ENCODE measurements around the gene EID3. TPM values are rescaled to one million over a fixed set of nuclear protein-coding genes. Genes with fewer than 3 reads are reported as not detected.
A peak's percentile ranks its signal among the peaks of the same experiment; 100 is the strongest.

The EID3 gene
- polyA plus RNA-seq, 3 donors = 0.64 to 1.0 (median 0.65) TPM

DNA sequence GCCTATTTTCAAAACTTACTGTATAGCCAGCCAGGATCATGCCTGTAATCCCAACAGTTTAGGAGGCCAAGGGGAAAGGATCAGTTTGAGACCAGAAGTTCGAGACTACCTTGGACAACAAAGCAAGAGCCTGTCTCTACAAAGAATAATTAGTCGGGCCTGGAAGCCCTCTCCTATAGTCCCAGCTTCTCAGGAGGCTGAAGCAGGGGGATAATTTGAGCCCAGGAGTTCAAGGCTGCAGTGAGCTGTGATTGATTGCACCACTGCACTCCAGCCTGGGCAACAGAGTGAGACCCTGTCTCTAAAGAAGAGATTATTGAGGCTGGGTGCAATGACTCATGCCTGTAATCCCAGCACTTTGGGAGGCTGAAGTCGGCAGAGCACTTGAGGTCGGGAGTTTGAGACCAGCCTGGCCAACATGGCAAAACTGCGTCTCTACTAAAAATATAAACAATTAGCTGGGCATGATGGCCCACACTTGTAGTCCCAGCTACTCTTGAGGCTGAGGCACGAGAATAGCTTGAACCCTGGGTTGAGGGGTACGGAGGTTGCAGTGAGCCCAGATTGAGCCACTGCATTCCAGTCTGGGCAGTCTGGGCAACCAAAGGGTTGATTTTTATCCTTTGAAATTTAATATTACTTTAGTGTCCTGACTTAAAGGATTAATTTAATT lies 14.1 kb downstream of the EID3 start:
- H3K27ac Mint-ChIP-seq = peak overlapping the region in 2 of 7 donors; percentile 25 to 64
- H3K4me3 Mint-ChIP-seq = no peak overlapping the region
- WGBS (ENCODE audit: insufficient coverage) = 100% methylated on average over 5 of the region's 7 CpGs
- Histone ChIP-seq H3K79me2 (ENCODE audit: insufficient read depth, low read length) (no peaks in the 10 kb centered on the region), H3K27ac (ENCODE audit: low read depth in 1 of 2, low read length in 2 of 2) (no peak overlapping the region), H2AFZ (ENCODE audit: insufficient read depth, low read depth, low read length, poor library complexity, severe bottlenecking) (no peak overlapping the region), H3K9ac (ENCODE audit: insufficient read depth, low read length, poor library complexity, severe bottlenecking) (no peak overlapping the region), H3K4me3 (replicated peaks in 1 of 3; ENCODE audit: low read depth in 2 of 3, low read length in 3 of 3) (no peak overlapping the region), H3K27me3 (ENCODE audit: control insufficient read depth in 2 of 2, insufficient read depth in 2 of 2, low read length in 2 of 2) (no peaks in the 10 kb centered on the region), H3K36me3 (replicated peaks in 1 of 2; ENCODE audit: control insufficient read depth in 1 of 2, insufficient read depth in 2 of 2, low read length in 2 of 2) (peaks cover 87 to 98% of the 10 kb centered on the region in 2 donors), H3K4me2 (replicated peaks; ENCODE audit: extremely low read depth, low read length, poor library complexity, severe bottlenecking) (no peak overlapping the region), H3K4me1 (ENCODE audit: control insufficient read depth in 1 of 2, insufficient read depth in 2 of 2, low read length in 2 of 2) (peaks cover 5 to 6% of the 10 kb centered on the region in 2 donors), H3K9me3 (replicated peaks in 1 of 2; ENCODE audit: control insufficient read depth in 1 of 2, insufficient read depth in 1 of 2, low read length in 2 of 2) (no peaks in the 10 kb centered on the region), H4K20me1 (ENCODE audit: insufficient read depth, low read length) (peaks cover 22% of the 10 kb centered on the region)
- H3K9me3 Mint-ChIP-seq = no peaks in the 10 kb centered on the region
- H3K36me3 Mint-ChIP-seq = peaks cover 72 to 88% of the 10 kb centered on the region in 2 donors
- TF ChIP-seq, protein P1, sequence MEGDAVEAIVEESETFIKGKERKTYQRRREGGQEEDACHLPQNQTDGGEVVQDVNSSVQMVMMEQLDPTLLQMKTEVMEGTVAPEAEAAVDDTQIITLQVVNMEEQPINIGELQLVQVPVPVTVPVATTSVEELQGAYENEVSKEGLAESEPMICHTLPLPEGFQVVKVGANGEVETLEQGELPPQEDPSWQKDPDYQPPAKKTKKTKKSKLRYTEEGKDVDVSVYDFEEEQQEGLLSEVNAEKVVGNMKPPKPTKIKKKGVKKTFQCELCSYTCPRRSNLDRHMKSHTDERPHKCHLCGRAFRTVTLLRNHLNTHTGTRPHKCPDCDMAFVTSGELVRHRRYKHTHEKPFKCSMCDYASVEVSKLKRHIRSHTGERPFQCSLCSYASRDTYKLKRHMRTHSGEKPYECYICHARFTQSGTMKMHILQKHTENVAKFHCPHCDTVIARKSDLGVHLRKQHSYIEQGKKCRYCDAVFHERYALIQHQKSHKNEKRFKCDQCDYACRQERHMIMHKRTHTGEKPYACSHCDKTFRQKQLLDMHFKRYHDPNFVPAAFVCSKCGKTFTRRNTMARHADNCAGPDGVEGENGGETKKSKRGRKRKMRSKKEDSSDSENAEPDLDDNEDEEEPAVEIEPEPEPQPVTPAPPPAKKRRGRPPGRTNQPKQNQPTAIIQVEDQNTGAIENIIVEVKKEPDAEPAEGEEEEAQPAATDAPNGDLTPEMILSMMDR (IDR thresholded peaks at IDR 0.05) = no peak
- intact Hi-C loops (cut with micrococcal nuclease) = no loop called here
- peaks cover 7% of the 10 kb centered on the region for H3K4me1 Mint-ChIP-seq
- H3K27me3 Mint-ChIP-seq (ENCODE audit: low read depth in 3 of 3) = no peaks in the 10 kb centered on the region
- no peak for DNase-seq

DNA sequence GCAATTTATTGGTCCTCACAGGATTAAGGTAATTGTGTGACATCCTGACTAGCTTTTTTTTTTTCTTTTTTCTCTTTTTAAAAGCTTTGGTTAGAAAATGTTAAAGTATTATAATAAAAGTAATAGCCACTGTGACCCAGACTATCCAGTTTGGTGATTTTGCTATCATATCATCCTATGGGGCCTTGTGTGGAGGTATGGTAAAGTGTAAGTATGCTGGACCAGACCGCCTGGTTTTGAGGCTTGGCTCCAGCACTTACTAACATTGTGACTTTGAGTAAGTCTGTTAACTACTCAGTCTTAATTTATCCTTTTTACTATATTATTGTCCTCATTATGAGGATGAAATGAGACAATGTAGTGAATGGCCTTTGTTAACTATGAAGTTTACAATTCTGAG lies 15.5 kb downstream of the EID3 start:
- Histone ChIP-seq H4K20me1 (ENCODE audit: insufficient read depth, low read length) (peaks cover 22% of the 10 kb centered on the region), H3K27ac (ENCODE audit: low read depth in 1 of 2, low read length in 2 of 2) (no peak overlapping the region), H3K27me3 (ENCODE audit: control insufficient read depth in 2 of 2, insufficient read depth in 2 of 2, low read length in 2 of 2) (no peaks in the 10 kb centered on the region), H3K4me3 (replicated peaks in 1 of 3; ENCODE audit: low read depth in 2 of 3, low read length in 3 of 3) (no peak overlapping the region), H3K4me2 (replicated peaks; ENCODE audit: extremely low read depth, low read length, poor library complexity, severe bottlenecking) (no peak overlapping the region), H3K9me3 (replicated peaks in 1 of 2; ENCODE audit: control insufficient read depth in 1 of 2, insufficient read depth in 1 of 2, low read length in 2 of 2) (no peaks in the 10 kb centered on the region), H3K79me2 (ENCODE audit: insufficient read depth, low read length) (no peaks in the 10 kb centered on the region), H3K9ac (ENCODE audit: insufficient read depth, low read length, poor library complexity, severe bottlenecking) (no peak overlapping the region), H2AFZ (ENCODE audit: insufficient read depth, low read depth, low read length, poor library complexity, severe bottlenecking) (no peak overlapping the region), H3K36me3 (replicated peaks in 1 of 2; ENCODE audit: control insufficient read depth in 1 of 2, insufficient read depth in 2 of 2, low read length in 2 of 2) (peaks cover 80 to 88% of the 10 kb centered on the region in 2 donors), H3K4me1 (ENCODE audit: control insufficient read depth in 1 of 2, insufficient read depth in 2 of 2, low read length in 2 of 2) (peaks cover 2 to 4% of the 10 kb centered on the region in 2 donors)
- WGBS (ENCODE audit: insufficient coverage) = no CpG with 5 or more reads among the region's 1 CpG
- TF ChIP-seq, protein P1 (IDR thresholded peaks at IDR 0.05) = no peak
- H3K36me3 Mint-ChIP-seq = peaks cover 64 to 83% of the 10 kb centered on the region in 2 donors
- H3K4me3 Mint-ChIP-seq = no peak overlapping the region
- intact Hi-C loops (cut with micrococcal nuclease) = no loop called here
- no peaks in the 10 kb centered on the region for H3K9me3 Mint-ChIP-seq
- H3K4me1 Mint-ChIP-seq = peaks cover 2% of the 10 kb centered on the region
- no peaks in the 10 kb centered on the region for H3K27me3 Mint-ChIP-seq (ENCODE audit: low read depth in 3 of 3)
- H3K27ac Mint-ChIP-seq = no peak overlapping the region
- DNase-seq = no peak
